GM19099 (cell line): Measurements from ENCODE around the gene AUH.

ENCODE experiments used
- POLR2A ChIP-seq: IDR thresholded peaks from 3 replicates; pipeline ENCODE4 v1.6.1; 2011; ENCODE audit warnings: low read depth; ENCODE audit not compliant: insufficient read length; ENCODE audit errors: extremely low read depth

Gene AUH

GRCh38 chr9:91221332-91221731 lies 140.4 kb downstream of the AUH start:
- TF ChIP-seq POLR2A: no peak

GRCh38 chr9:91220491-91221135 lies 141.1 kb downstream of the AUH start:
- TF ChIP-seq POLR2A: no peak

- TF ChIP-seq POLR2A: no peak
Measured at GRCh38 chr9:91220021-91220420, 141.7 kb downstream of the AUH start.

GRCh38 chr9:91219557-91219956 lies 142.2 kb downstream of the AUH start:
- no peak for TF ChIP-seq POLR2A

GRCh38 chr9:91217388-91217787 lies 144.3 kb downstream of the AUH start:
- TF ChIP-seq POLR2A: no peak

GRCh38 chr9:91214867-91215266 lies 146.9 kb downstream of the AUH start:
- no peak for TF ChIP-seq POLR2A

- no peak for TF ChIP-seq POLR2A
Measured at GRCh38 chr9:91214086-91214485, 147.6 kb downstream of the AUH start.

GRCh38 chr9:91212596-91213243 lies 149.0 kb downstream of the AUH start:
- TF ChIP-seq POLR2A: no peak

GRCh38 chr9:91211919-91212318 lies 149.8 kb downstream of the AUH start:
- TF ChIP-seq POLR2A: no peak

GRCh38 chr9:91211414-91211813 lies 150.3 kb downstream of the AUH start:
- no peak for TF ChIP-seq POLR2A

- no peak for TF ChIP-seq POLR2A
Measured at GRCh38 chr9:91210318-91210717, 151.4 kb downstream of the AUH start.

GRCh38 chr9:91208837-91209236 lies 152.9 kb downstream of the AUH start:
- TF ChIP-seq POLR2A: no peak

GRCh38 chr9:91208419-91208745 lies 153.3 kb downstream of the AUH start:
- no peak for TF ChIP-seq POLR2A

- TF ChIP-seq POLR2A: no peak
Measured at GRCh38 chr9:91207729-91208418, 153.8 kb downstream of the AUH start.

- no peak for TF ChIP-seq POLR2A
Measured at GRCh38 chr9:91207397-91207728, 154.4 kb downstream of the AUH start.

GRCh38 chr9:91206806-91207205 lies 154.9 kb downstream of the AUH start:
- TF ChIP-seq POLR2A: no peak

- no peak for TF ChIP-seq POLR2A
Measured at GRCh38 chr9:91202736-91203283, 158.9 kb downstream of the AUH start.

GRCh38 chr9:91200692-91201336 lies 160.9 kb downstream of the AUH start:
- TF ChIP-seq POLR2A: no peak
